GM12878 (cell line): ENCODE measurements around the gene GPT2. TPM values are rescaled to one million over a fixed set of nuclear protein-coding genes. Genes with fewer than 3 reads are reported as not detected.

ENCODE experiments used
- CBX3 ChIP-seq: fragments of 200-600 bp; sonication (generic); IDR thresholded peaks from 2 replicates; pipeline ENCODE4 v1.6.1; 2016; ENCODE audit warnings: low read depth, borderline replicate concordance
- CBX5 ChIP-seq: sonication (generic); IDR thresholded peaks from 2 replicates; pipeline ENCODE4 v1.6.1; 2016; ENCODE audit warnings: low read depth, moderate library complexity, mild to moderate bottlenecking, inconsistent platforms
- EED ChIP-seq: sonication (generic); IDR thresholded peaks from 2 replicates; pipeline ENCODE4 v1.6.1; 2016; ENCODE audit warnings: antibody characterized with exemption, low read depth
- FOXM1 ChIP-seq: IDR thresholded peaks from 2 replicates; pipeline ENCODE4 v1.6.1; 2012; ENCODE audit warnings: low read depth, mild to moderate bottlenecking, inconsistent platforms, low read length, moderate library complexity
- IRF3 ChIP-seq: fragments of 450-650 bp; IDR thresholded peaks from 2 replicates; pipeline ENCODE4 v1.6.1; 2014; ENCODE audit warnings: mild to moderate bottlenecking
- NBN ChIP-seq: fragments of 450-650 bp; IDR thresholded peaks from 2 replicates; pipeline ENCODE4 v1.6.1; 2016
- NFIC ChIP-seq: IDR thresholded peaks from 2 replicates; pipeline ENCODE4 v1.6.1; 2012; ENCODE audit warnings: low read depth, mild to moderate bottlenecking, inconsistent platforms, low read length, moderate library complexity
- NFYB ChIP-seq: IDR thresholded peaks from 2 replicates; pipeline ENCODE4 v1.6.1; 2011; ENCODE audit warnings: low read depth, mild to moderate bottlenecking, low read length, improper control_type of control experiment, moderate library complexity; ENCODE audit not compliant: insufficient read depth
- RAD21 ChIP-seq: IDR thresholded peaks from 2 replicates; pipeline ENCODE4 v1.6.1; 2011; ENCODE audit warnings: mild to moderate bottlenecking, low read depth, low read length, moderate library complexity; ENCODE audit not compliant: insufficient read depth
- YY1 ChIP-seq: IDR thresholded peaks from 2 replicates; pipeline ENCODE4 v1.6.1; 2011; ENCODE audit warnings: low read depth, mild to moderate bottlenecking, low read length
- ZNF24 ChIP-seq: fragments of 450-650 bp; IDR thresholded peaks from 2 replicates; pipeline ENCODE4 v1.6.1; 2017; ENCODE audit warnings: antibody characterized with exemption, mild to moderate bottlenecking
- ZNF622 ChIP-seq: fragments of 450-650 bp; IDR thresholded peaks from 2 replicates; pipeline ENCODE4 v1.6.1; 2017; ENCODE audit warnings: mild to moderate bottlenecking, inconsistent platforms
- ZSCAN29 ChIP-seq: fragments of 450-650 bp; IDR thresholded peaks from 2 replicates; pipeline ENCODE4 v1.6.1; 2017; ENCODE audit warnings: mild to moderate bottlenecking, moderate library complexity
- polyA plus RNA-seq, 11 experiments: library from polyadenylated mRNA; depleted of rRNA in 4 of 11; unstranded in 6 of 11; stranded (reverse) in 5 of 11; fragments of >200 nt; fragmentation: Nextera tagmentation in 4 of 11; fragmentation: Illumina TruSeq in 1 of 11; extraction: Ambion mirVana in 4 of 11; extraction: Trizol in 1 of 11; gene quantifications; 1 replicate in 1 of 11; 2 replicates in 10 of 11; pipeline versions ENCODE4 v1.2.1 to v1.2.3, GENCODE V29; 2011 to 2016; ENCODE audit warnings: inconsistent platforms in 2 of 11, missing spikeins in 2 of 11, low read depth in 1 of 11
- total RNA-seq, 4 experiments: library from RNA; depleted of rRNA in 3 of 4; stranded (reverse); fragments of >200 nt in 3 of 4; fragmentation: Illumina TruSeq in 1 of 4; extraction: Trizol in 1 of 4; gene quantifications; 2 replicates each; pipeline versions ENCODE4 v1.2.1 to v1.2.3, GENCODE V29; 2013 to 2021
- TF ChIP-seq, protein P1 (sequence below): fragments of 450-650 bp; IDR thresholded peaks from 2 replicates; pipeline ENCODE4 v1.6.1; 2016; ENCODE audit warnings: mild to moderate bottlenecking

GPT2 gene
- total and polyA plus RNA-seq, 10 of the 15 experiments (the other 5 are each of a cell fraction or from before 2014, with no cell fraction given) = 0.45 to 9.9 (median 4.3) TPM

GRCh38 chr16:46908540-46909372 is 24.6 kb downstream of the GPT2 start (continued):
- no peak for TF ChIP-seq ZSCAN29
- 0 out of 2 replicates have a peak, but pooled peaks have one; percentile 19 for TF ChIP-seq YY1
- TF ChIP-seq RAD21 = peak; percentile 76
- TF ChIP-seq, protein P1, sequence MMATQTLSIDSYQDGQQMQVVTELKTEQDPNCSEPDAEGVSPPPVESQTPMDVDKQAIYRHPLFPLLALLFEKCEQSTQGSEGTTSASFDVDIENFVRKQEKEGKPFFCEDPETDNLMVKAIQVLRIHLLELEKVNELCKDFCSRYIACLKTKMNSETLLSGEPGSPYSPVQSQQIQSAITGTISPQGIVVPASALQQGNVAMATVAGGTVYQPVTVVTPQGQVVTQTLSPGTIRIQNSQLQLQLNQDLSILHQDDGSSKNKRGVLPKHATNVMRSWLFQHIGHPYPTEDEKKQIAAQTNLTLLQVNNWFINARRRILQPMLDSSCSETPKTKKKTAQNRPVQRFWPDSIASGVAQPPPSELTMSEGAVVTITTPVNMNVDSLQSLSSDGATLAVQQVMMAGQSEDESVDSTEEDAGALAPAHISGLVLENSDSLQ = no peak
- TF ChIP-seq NBN = no peak
- no peak for TF ChIP-seq IRF3
- no peak for TF ChIP-seq ZNF24
- TF ChIP-seq EED = no peak
- no peak for TF ChIP-seq NFYB
- no peak for TF ChIP-seq NFIC
- no peak for TF ChIP-seq CBX3
- TF ChIP-seq FOXM1 = no peak
- no peak for TF ChIP-seq ZNF622
- TF ChIP-seq CBX5 = no peak
